GM12878 (cell line): ENCODE data around the gene FAXC. TPM values are rescaled to one million over a fixed set of nuclear protein-coding genes. Genes with fewer than 3 reads are reported as not detected.

ENCODE experiments used
- ATAC-seq: fragments of 200-7000 bp; cut with Tn5 transposase; 3 replicates; pipeline ENCODE4 v1.9.1; 2020; ENCODE audit warnings: mild to moderate bottlenecking, moderate library complexity
- BruUV-seq: library from RNA; stranded (reverse); fragments of 400-500 nt; replicated peaks from 2 replicates; lab custom pipeline; 2021; lab: Mats Ljungman, UMichigan
- CTCF ChIA-PET: fragments of 300-600 bp; sonication (Branson Sonifier 250); formaldehyde crosslinking; extraction: SDS; loops from one replicate; lab custom pipeline; 2021; ENCODE audit warnings: inconsistent platforms; lab: Yijun Ruan, JAX
- POLR2A ChIA-PET: fragments of 350-600 bp; formaldehyde crosslinking; extraction: SDS; loops from one replicate; lab custom pipeline; 2021; ENCODE audit warnings: inconsistent platforms; lab: Charles Lee
- RAD21 ChIA-PET: fragments of 300-600 bp; sonication (Branson Sonifier 250); formaldehyde crosslinking; loops from one replicate; lab custom pipeline; 2023; ENCODE audit warnings: antibody characterized with exemption; ENCODE audit not compliant: unreplicated experiment; lab: Charles Lee
- SMC1A ChIA-PET: fragments of 300-600 bp; sonication (Branson Sonifier 250); formaldehyde crosslinking; loops from one replicate; lab custom pipeline; 2023; ENCODE audit not compliant: unreplicated experiment, uncharacterized antibody; lab: Charles Lee
- DNase-seq: peaks from one replicate; pipeline ENCODE4 v3.0.0-alpha.2; 2011; ENCODE audit warnings: low read depth, low spot score
- FAIRE-seq: peaks from 3 replicates; lab custom pipeline; 2011; peaks lifted over from hg19 to GRCh38; lab: Jason Lieb, UNC
- H2AFZ ChIP-seq: 2 replicates; pipeline ENCODE4 v1.6.0; 2011; ENCODE audit warnings: low read depth, low read length, control low read depth; ENCODE audit not compliant: control insufficient read depth
- H3K27ac ChIP-seq: 2 replicates; pipeline ENCODE4 v1.5.1; 2011; ENCODE audit warnings: control low read depth; ENCODE audit not compliant: control insufficient read depth, insufficient read depth
- H3K27me3 ChIP-seq, 2 experiments: replicated peaks in 1 of 2; 2 replicates each; pipeline versions ENCODE4 v1.6.0 to v1.6.1; 2011; ENCODE audit warnings: low read length in 1 of 2; ENCODE audit not compliant: control insufficient read depth in 2 of 2, insufficient read depth in 2 of 2
- H3K36me3 ChIP-seq, 2 experiments: 2 replicates each; pipeline ENCODE4 v1.5.1; 2011; ENCODE audit warnings: low read length in 1 of 2; ENCODE audit not compliant: control insufficient read depth in 2 of 2, insufficient read depth in 2 of 2
- H3K4me1 ChIP-seq: 2 replicates; pipeline ENCODE4 v1.6.1; 2011; ENCODE audit warnings: mild to moderate bottlenecking, low read length, moderate library complexity, mixed read lengths; ENCODE audit not compliant: control insufficient read depth, insufficient read depth
- H3K4me2 ChIP-seq: 2 replicates; pipeline ENCODE4 v1.6.0; 2011; ENCODE audit warnings: control low read depth; ENCODE audit not compliant: control insufficient read depth, insufficient read depth
- H3K4me3 ChIP-seq: fragments of 200-600 bp; sonication (generic); 2 replicates; pipeline ENCODE4 v1.5.1; 2016
- H3K79me2 ChIP-seq: 2 replicates; pipeline ENCODE4 v1.6.0; 2011; ENCODE audit warnings: low read length; ENCODE audit not compliant: control insufficient read depth, insufficient read depth
- H3K9ac ChIP-seq: 2 replicates; pipeline ENCODE4 v1.8.0; 2011; ENCODE audit warnings: low read length, control low read depth, mixed read lengths; ENCODE audit not compliant: control insufficient read depth, insufficient read depth
- H3K9me3 ChIP-seq: replicated peaks from 3 replicates; pipeline ENCODE4 v1.5.1; 2011; ENCODE audit warnings: mild to moderate bottlenecking, low read length; ENCODE audit not compliant: control insufficient read depth, insufficient read depth
- H4K20me1 ChIP-seq: 2 replicates; pipeline ENCODE4 v1.6.0; 2011; ENCODE audit not compliant: control insufficient read depth, insufficient read depth
- ATF7 ChIP-seq: fragments of 450-650 bp; IDR thresholded peaks from 2 replicates; pipeline ENCODE4 v1.6.1; 2016; ENCODE audit warnings: low read depth, mild to moderate bottlenecking
- EGR1 ChIP-seq, 2 experiments: IDR thresholded peaks; 1 replicate in 1 of 2; 2 replicates in 1 of 2; pipeline ENCODE4 v1.6.1; 2011 to 2012; ENCODE audit warnings: low read depth in 2 of 2, low read length in 2 of 2, borderline replicate concordance in 1 of 2, mild to moderate bottlenecking in 1 of 2, moderate library complexity in 1 of 2
- NFYB ChIP-seq: IDR thresholded peaks from 2 replicates; pipeline ENCODE4 v1.6.1; 2011; ENCODE audit warnings: low read depth, mild to moderate bottlenecking, low read length, improper control_type of control experiment, moderate library complexity; ENCODE audit not compliant: insufficient read depth
- PAX8 ChIP-seq: fragments of 450-650 bp; IDR thresholded peaks from 2 replicates; pipeline ENCODE4 v1.6.1; 2017; ENCODE audit warnings: mild to moderate bottlenecking, moderate library complexity
- POLR2AphosphoS5 ChIP-seq: IDR thresholded peaks from 2 replicates; pipeline ENCODE4 v1.6.1; 2011; ENCODE audit warnings: mild to moderate bottlenecking, low read length, inconsistent platforms
- ZNF207 ChIP-seq: fragments of 450-650 bp; IDR thresholded peaks from 2 replicates; pipeline ENCODE4 v1.6.1; 2014; ENCODE audit warnings: antibody characterized with exemption, mild to moderate bottlenecking, borderline replicate concordance
- ZNF274 ChIP-seq: IDR thresholded peaks from one replicate; pipeline ENCODE4 v1.8.0; 2011; ENCODE audit not compliant: insufficient read length, insufficient read depth
- WGBS: methylation state at CpG from one replicate; pipeline ENCODE4 v1.1.6; 2016; ENCODE audit warnings: low lambda C conversion rate; ENCODE audit not compliant: insufficient replicate concordance, insufficient coverage; ENCODE audit errors: missing lambda C conversion rate; 5-methylcytosine and 5-hydroxymethylcytosine counted together
- in situ Hi-C: fragments of 300-500 bp; cut with MboI; formaldehyde crosslinking; loops from 9 replicates; pipeline ENCODE4 v1.14.3; 2018; ENCODE audit warnings: mixed read lengths
- intact Hi-C: fragments of 100-400 bp; cut with micrococcal nuclease; formaldehyde crosslinking; loops from one replicate; pipeline ENCODE4 v1.14.2; 2022; ENCODE audit not compliant: unreplicated experiment
- polyA plus RNA-seq, 11 experiments: library from polyadenylated mRNA; depleted of rRNA in 4 of 11; unstranded in 6 of 11; stranded (reverse) in 5 of 11; fragments of >200 nt; fragmentation: Nextera tagmentation in 4 of 11; fragmentation: Illumina TruSeq in 1 of 11; extraction: Ambion mirVana in 4 of 11; extraction: Trizol in 1 of 11; gene quantifications; 1 replicate in 1 of 11; 2 replicates in 10 of 11; pipeline versions ENCODE4 v1.2.1 to v1.2.3, GENCODE V29; 2011 to 2016; ENCODE audit warnings: inconsistent platforms in 2 of 11, missing spikeins in 2 of 11, low read depth in 1 of 11
- total RNA-seq, 4 experiments: library from RNA; depleted of rRNA in 3 of 4; stranded (reverse); fragments of >200 nt in 3 of 4; fragmentation: Illumina TruSeq in 1 of 4; extraction: Trizol in 1 of 4; gene quantifications; 2 replicates each; pipeline versions ENCODE4 v1.2.1 to v1.2.3, GENCODE V29; 2013 to 2021
- TF ChIP-seq, protein P1 (sequence below): fragments of 450-650 bp; IDR thresholded peaks from 2 replicates; pipeline ENCODE4 v1.6.1; 2017; ENCODE audit warnings: mild to moderate bottlenecking
- TF ChIP-seq, protein P2 (sequence below): fragments of 450-650 bp; IDR thresholded peaks from 2 replicates; pipeline ENCODE4 v1.6.1; 2016; ENCODE audit warnings: mild to moderate bottlenecking, moderate library complexity, borderline replicate concordance

FAXC gene
- total and polyA plus RNA-seq, 10 of the 15 experiments (the other 5 are each of a cell fraction or from before 2014, with no cell fraction given) = not detected

DNA sequence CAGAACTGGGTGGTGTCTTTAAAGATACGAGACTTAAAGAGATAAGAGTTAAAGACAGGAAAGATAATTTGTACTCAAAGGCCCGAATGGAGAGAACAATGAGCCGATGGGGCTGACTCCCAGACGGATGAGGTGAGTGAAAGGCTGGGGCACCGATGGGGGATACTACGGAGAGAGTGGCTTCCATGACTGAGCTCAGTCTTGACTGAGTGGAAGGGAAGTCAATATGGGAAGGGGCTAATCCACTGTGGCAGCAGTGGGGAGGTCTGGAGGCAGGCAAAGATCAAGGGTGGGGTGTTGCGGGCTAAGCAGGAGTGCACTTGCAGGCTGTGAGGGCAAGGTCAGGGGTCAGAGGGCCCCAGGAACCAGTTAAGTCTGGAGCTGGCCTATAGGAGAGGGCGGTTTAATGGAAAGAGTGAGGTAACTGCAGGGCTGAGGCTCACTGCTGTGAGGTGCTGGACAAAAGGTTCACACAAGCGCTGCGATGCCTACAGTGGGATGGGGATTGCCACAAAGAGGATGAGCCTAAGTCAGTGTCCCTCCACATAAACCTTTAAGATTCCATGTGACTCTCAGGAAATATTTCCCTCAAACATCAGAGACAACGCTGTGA is 42.1 kb downstream of the FAXC start:
- ChIA-PET POLR2A (no interaction called here), SMC1A (no interaction called here), CTCF (interaction anchor here (0.9 kb wide), 1 partner anchor 18 kb away, joined by 4 read pairs; no protein-coding TSS in a partner anchor), RAD21 (no interaction called here)
- Histone ChIP-seq H3K79me2 (no peaks in the 10 kb centered on the region), H3K4me3 (no peak overlapping the region), H2AFZ (no peak overlapping the region), H3K9me3 (no peaks in the 10 kb centered on the region), H3K27ac (no peak overlapping the region), H3K9ac (no peak overlapping the region), H3K4me1 (no peaks in the 10 kb centered on the region), H3K27me3 (peaks cover 1 to 5% of the 10 kb centered on the region in 2 experiments; a peak in 3 of 4 replicates), H3K36me3 (no peaks in the 10 kb centered on the region), H3K4me2 (no peak overlapping the region), H4K20me1 (no peaks in the 10 kb centered on the region)
- WGBS = 42% methylated on average over 11 of the region's 11 CpGs
- DNase-seq = no peak
- no peak for TF ChIP-seq EGR1 (IDR thresholded peaks at IDR 0.05; ENCODE audit: borderline replicate concordance in 1 of 2, low read depth in 2 of 2, low read length in 2 of 2)
- no peak for TF ChIP-seq NFYB
- no peak for TF ChIP-seq ZNF207
- no peak for TF ChIP-seq POLR2AphosphoS5
- no peak for TF ChIP-seq PAX8
- TF ChIP-seq, protein P1, sequence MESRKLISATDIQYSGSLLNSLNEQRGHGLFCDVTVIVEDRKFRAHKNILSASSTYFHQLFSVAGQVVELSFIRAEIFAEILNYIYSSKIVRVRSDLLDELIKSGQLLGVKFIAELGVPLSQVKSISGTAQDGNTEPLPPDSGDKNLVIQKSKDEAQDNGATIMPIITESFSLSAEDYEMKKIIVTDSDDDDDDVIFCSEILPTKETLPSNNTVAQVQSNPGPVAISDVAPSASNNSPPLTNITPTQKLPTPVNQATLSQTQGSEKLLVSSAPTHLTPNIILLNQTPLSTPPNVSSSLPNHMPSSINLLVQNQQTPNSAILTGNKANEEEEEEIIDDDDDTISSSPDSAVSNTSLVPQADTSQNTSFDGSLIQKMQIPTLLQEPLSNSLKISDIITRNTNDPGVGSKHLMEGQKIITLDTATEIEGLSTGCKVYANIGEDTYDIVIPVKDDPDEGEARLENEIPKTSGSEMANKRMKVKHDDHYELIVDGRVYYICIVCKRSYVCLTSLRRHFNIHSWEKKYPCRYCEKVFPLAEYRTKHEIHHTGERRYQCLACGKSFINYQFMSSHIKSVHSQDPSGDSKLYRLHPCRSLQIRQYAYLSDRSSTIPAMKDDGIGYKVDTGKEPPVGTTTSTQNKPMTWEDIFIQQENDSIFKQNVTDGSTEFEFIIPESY = no peak
- TF ChIP-seq ZNF274 = no peak
- no peak for TF ChIP-seq ATF7
- TF ChIP-seq, protein P2, sequence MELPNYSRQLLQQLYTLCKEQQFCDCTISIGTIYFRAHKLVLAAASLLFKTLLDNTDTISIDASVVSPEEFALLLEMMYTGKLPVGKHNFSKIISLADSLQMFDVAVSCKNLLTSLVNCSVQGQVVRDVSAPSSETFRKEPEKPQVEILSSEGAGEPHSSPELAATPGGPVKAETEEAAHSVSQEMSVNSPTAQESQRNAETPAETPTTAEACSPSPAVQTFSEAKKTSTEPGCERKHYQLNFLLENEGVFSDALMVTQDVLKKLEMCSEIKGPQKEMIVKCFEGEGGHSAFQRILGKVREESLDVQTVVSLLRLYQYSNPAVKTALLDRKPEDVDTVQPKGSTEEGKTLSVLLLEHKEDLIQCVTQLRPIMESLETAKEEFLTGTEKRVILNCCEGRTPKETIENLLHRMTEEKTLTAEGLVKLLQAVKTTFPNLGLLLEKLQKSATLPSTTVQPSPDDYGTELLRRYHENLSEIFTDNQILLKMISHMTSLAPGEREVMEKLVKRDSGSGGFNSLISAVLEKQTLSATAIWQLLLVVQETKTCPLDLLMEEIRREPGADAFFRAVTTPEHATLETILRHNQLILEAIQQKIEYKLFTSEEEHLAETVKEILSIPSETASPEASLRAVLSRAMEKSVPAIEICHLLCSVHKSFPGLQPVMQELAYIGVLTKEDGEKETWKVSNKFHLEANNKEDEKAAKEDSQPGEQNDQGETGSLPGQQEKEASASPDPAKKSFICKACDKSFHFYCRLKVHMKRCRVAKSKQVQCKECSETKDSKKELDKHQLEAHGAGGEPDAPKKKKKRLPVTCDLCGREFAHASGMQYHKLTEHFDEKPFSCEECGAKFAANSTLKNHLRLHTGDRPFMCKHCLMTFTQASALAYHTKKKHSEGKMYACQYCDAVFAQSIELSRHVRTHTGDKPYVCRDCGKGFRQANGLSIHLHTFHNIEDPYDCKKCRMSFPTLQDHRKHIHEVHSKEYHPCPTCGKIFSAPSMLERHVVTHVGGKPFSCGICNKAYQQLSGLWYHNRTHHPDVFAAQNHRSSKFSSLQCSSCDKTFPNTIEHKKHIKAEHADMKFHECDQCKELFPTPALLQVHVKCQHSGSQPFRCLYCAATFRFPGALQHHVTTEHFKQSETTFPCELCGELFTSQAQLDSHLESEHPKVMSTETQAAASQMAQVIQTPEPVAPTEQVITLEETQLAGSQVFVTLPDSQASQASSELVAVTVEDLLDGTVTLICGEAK = no peak
- FAIRE-seq = no peak
- BruUV-seq = no TSS peak
- no peak for ATAC-seq
- in situ Hi-C loops (no loop called here), intact Hi-C loops (no loop called here)
